ENCODE measurements around the gene RHCE. TPM values are rescaled to one million over a fixed set of nuclear protein-coding genes. Genes with fewer than 3 reads are reported as not detected.
"Not testable (repeated sequence)": the region's sequence is repeated elsewhere in the genome, so short reads cannot be mapped to it uniquely, and the experiment has no call there.

Gene RHCE
- total RNA-seq, 6 experiments from 2014 or later: 0.25 to 2.2 (median 1.4) TPM

DNA sequence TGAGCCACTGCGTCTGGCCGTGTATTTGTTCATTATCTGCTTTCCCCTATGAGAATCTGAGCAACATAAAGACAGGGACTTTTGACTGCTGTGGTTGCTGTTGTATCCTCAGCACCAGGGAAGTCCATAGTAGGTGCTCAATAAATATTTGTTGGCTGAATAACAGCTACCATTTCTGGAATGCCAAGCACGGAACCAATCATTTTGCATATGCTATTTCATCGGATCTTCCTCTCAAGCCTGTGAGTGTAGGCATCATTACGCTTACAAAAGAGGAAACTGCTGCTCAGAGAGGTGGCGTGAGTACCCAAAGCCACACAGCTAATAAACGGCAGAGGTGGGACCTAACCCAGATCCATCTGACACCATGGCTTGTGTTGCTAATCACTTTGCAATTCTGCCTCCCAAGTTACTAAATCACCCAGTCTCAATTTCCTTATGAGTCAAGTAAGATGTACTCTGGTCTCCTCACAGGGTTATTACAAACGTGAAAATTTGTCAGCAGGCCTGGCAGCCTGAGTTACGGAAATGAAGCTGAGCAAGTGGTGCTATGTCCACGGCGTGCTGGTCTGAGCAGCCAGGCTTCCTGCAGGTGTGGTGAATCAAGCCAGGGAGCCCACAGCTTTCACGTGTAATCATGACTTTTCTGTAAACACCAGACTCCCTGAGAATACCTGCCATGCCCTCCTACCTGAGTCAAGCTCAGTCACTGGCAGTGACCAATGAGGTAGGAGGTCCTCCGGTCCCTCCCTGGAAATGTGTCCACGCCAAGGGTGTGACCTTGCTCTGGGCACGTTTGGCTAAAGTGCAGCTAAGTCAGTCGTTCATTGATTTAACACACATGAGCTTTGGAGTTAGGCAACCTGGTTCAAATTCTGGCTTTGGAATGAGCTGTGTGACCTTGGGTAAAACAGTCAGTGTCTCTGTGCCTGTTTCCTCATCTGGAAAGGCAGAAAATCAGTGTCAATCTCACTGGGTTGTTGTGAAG, 4.8 kb upstream of the RHCE start:
- H3K27ac ChIP-seq: peak overlapping the region in 2 of 3 donors; percentile 74 to 81

DNA sequence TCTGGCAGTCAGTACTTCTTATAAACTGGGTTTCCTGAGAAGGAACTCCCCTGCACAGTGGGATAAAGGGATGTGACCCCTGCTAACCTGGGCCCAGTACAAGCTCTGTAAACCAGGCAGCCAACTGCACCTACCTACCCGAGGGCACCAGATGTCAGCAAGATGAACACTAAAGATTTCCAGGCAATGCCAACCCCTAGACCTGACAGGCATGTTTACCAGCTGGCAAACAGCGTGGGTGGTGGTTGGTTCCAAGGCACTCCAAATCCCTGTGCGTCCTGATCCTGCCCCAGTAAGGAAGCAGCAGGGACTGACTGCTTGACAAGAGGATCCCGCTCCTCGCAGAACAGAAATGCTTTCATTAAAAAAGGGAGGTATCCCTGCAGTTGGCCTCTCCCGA, 2.6 kb upstream of the RHCE start:
- H3K4me3 ChIP-seq; H3K36me3 ChIP-seq; H3K9me3 ChIP-seq; intact Hi-C loops (cut with DNase I); H3K27me3 ChIP-seq: not testable (repeated sequence)
- 19% methylated on average over 2 of the region's 6 CpGs for WGBS (ENCODE audit: insufficient coverage, low coverage, low lambda C conversion rate, missing lambda C conversion rate)
- DNase-seq (peak; percentile 76 to 90 (median 88)), ATAC-seq (peak; percentile 81 to 86 (median 82))
- Histone ChIP-seq H3K4me1 (peaks cover 0 to 31% (median 8%) of the 10 kb centered on the region in 4 donors), H3K27ac (peak overlapping the region in 2 of 3 donors; percentile 50 to 57)

More for the DNA sequence above, 4.8 kb upstream of the RHCE start:
- H3K9me3 ChIP-seq: no peaks in the 10 kb centered on the region
- TF ChIP-seq CTCF (IDR thresholded peaks at IDR 0.05) (no peak), POLR2A (IDR thresholded peaks at IDR 0.05) (peak; percentile 17)
- intact Hi-C loops (cut with DNase I): no loop called here
- WGBS (ENCODE audit: insufficient coverage, low coverage, low lambda C conversion rate, missing lambda C conversion rate): 53% methylated on average over 12 of the region's 16 CpGs
- H3K36me3 ChIP-seq: no peaks in the 10 kb centered on the region
- peak; percentile 57 to 70 (median 61) for ATAC-seq
- no peak overlapping the region for H3K4me3 ChIP-seq
- H3K4me1 ChIP-seq: peaks cover 0 to 36% (median 8%) of the 10 kb centered on the region in 4 donors
- DNase-seq: peak; percentile 68 to 93 (median 91)
- no peaks in the 10 kb centered on the region for H3K27me3 ChIP-seq

DNA sequence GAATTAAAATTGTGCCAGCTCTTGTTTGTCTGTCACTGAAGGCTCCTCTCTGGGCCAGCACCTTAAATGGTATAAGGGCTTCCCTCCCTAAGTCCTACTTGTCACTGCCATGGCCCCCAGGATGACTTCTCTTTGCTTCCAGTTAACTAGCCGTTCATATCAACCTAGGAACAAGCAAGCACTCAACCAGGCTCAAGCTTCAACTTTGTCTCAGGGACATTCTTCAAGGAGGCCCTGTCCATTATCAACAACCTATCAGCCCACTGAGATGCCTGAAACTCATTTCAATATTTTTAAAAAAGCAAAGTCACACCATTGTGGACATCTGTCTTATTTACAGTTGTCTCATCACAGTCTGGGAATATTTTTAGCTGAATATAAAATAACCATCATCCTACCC, 1.3 kb downstream of the RHCE start:
- intact Hi-C loops (cut with DNase I); H3K27ac ChIP-seq: not testable (repeated sequence)

DNA sequence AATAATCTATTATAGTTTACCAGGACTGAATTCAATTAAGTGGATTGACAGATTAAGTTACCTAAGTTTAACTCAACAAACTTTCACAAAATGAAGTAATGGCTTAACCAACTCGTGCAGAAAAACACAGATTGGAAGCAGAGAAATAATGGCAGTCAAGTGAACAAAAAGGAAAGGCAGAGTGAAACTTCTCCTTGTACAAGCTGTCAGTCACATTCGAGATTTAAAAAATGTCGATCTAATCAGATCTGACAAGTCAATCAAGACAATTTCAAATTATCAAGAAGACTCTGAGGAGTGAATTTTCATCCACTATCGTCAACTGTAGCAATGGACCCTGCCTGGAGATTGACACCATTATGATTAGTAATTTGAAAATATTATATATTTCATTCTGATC, 3.3 kb downstream of the RHCE start:
- DNase-seq; H3K27ac ChIP-seq; H3K4me1 ChIP-seq; H3K4me3 ChIP-seq; H3K9me3 ChIP-seq; intact Hi-C loops (cut with DNase I); ATAC-seq; H3K27me3 ChIP-seq; H3K36me3 ChIP-seq: not testable (repeated sequence)
- WGBS (ENCODE audit: insufficient coverage, low coverage, low lambda C conversion rate, missing lambda C conversion rate): 76% methylated on average over 4 of the region's 4 CpGs

More for the DNA sequence above, 1.3 kb downstream of the RHCE start:
- not testable (repeated sequence) for H3K9me3 ChIP-seq, H3K4me3 ChIP-seq, ATAC-seq, DNase-seq, H3K27me3 ChIP-seq, H3K36me3 ChIP-seq
- peaks cover 0 to 20% (median under 1%) of the 10 kb centered on the region in 4 donors for H3K4me1 ChIP-seq
- WGBS (ENCODE audit: insufficient coverage, low coverage, low lambda C conversion rate, missing lambda C conversion rate): no CpG with 5 or more reads among the region's 1 CpG

DNA sequence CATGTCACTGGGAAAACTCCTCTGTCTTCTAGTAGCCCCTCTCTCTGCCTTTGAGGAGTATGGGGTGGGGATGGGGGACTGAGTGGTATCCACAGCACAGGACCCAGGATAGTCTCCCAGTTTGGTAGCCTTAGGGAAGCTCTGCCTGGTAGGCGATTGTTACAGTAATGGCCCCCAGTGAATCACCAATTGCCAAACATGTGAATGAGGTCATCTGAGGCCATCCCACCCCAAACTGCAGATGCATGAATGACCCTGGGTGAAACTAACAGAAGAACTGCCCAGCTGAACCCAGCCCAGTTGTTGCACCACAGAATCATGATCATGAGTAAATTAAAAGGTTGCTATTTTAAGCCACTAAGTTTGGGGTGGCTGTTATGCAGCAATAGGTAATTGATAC, 6.0 kb downstream of the RHCE start:
- DNase-seq; intact Hi-C loops (cut with DNase I); H3K36me3 ChIP-seq; H3K27ac ChIP-seq; H3K4me3 ChIP-seq; H3K9me3 ChIP-seq; H3K4me1 ChIP-seq; H3K27me3 ChIP-seq: not testable (repeated sequence)
- peak in 1 of 4 donors; percentile 51 for ATAC-seq
- 60% methylated on average over 1 of the region's 1 CpG for WGBS (ENCODE audit: insufficient coverage, low coverage, low lambda C conversion rate, missing lambda C conversion rate)

GRCh38 chr1:25414157-25414556, 6.5 kb downstream of the RHCE start:
- H3K36me3 ChIP-seq; H3K4me1 ChIP-seq; H3K27ac ChIP-seq; DNase-seq; ATAC-seq; intact Hi-C loops (cut with DNase I); H3K4me3 ChIP-seq; H3K27me3 ChIP-seq; H3K9me3 ChIP-seq: not testable (repeated sequence)
- WGBS (ENCODE audit: insufficient coverage, low coverage, low lambda C conversion rate, missing lambda C conversion rate): no CpG with 5 or more reads among the region's 6 CpGs

GRCh38 chr1:25412872-25413623, 7.6 kb downstream of the RHCE start:
- H3K27me3 ChIP-seq; intact Hi-C loops (cut with DNase I); H3K4me3 ChIP-seq; H3K27ac ChIP-seq; H3K9me3 ChIP-seq; H3K4me1 ChIP-seq; DNase-seq; H3K36me3 ChIP-seq: not testable (repeated sequence)
- 86% methylated on average over 3 of the region's 14 CpGs for WGBS (ENCODE audit: insufficient coverage, low coverage, low lambda C conversion rate, missing lambda C conversion rate)
- ATAC-seq: peak in 1 of 4 donors; percentile 45

DNA sequence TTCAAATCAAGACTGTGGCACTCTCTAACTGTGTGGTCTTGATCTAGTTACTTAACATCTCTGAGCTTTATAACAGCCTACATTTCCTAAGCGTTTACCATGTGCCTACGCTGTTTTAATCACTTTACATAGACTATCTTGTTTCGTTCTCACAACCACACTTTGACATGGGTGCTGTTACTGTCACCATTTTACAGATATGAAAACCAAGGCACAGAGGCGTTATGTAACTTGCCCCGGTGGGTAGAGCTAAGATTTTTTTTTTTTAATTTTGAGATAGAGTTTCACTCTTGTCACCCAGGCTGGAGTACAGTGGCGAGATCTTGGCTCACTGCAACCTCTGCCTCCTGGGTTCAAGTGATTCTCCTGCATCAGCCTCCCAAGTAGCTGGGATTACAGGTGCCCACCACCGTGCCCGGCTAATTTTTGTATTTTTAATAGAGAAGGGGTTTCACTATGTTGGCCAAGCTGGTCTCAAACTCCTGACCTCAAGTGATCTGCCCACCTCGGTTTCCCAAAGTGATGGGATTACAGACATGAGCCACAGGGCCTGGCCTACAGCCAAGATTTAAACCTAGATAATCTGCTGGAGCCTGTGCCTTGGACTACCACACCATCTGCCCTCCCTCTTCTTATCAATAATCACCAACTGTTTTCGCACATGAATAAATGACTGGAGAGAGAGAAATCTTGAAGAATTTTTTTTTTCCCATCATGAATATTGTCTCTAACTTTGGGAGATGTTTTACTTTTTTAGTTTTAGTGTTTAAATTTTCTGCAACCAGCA, 10.8 kb downstream of the RHCE start:
- 80% methylated on average over 4 of the region's 10 CpGs for WGBS (ENCODE audit: insufficient coverage, low coverage, low lambda C conversion rate, missing lambda C conversion rate)
- H3K27ac ChIP-seq; H3K36me3 ChIP-seq; DNase-seq; H3K9me3 ChIP-seq; H3K4me3 ChIP-seq; ATAC-seq; H3K27me3 ChIP-seq; intact Hi-C loops (cut with DNase I); H3K4me1 ChIP-seq: not testable (repeated sequence)

DNA sequence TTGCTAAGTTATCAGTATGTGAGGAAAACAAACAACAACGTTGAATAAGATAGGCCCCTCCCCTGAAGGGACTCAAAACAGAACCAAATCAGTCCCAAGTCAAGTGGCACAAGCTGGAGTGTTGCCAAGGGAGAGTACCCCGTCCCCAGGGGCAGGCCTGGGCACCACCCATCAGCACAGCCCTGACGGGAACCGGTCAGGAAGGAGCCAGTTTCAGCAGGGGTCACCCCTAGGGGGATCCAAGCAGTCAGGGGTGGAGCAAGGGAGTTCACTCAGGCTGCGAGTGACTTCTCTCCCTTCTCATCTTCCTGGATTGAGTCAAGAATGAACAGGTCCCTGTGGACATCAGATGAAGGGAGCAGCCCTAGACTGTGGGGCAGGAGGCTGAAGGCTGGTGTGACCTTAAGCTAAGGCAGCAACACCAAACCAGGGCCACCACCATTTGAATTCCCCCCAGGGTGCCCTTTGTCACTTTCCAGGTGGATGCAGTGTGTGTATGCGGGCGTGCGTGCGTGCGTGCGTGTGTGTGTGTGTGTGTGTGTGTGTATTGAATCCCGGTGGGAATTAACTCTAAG, 14.8 kb downstream of the RHCE start:
- ATAC-seq; H3K36me3 ChIP-seq; H3K27me3 ChIP-seq; H3K4me3 ChIP-seq; DNase-seq; H3K9me3 ChIP-seq; H3K4me1 ChIP-seq; intact Hi-C loops (cut with DNase I); H3K27ac ChIP-seq: not testable (repeated sequence)
- no CpG with 5 or more reads among the region's 12 CpGs for WGBS (ENCODE audit: insufficient coverage, low coverage, low lambda C conversion rate, missing lambda C conversion rate)

All from right lobe of liver (tissue), 6 donors.